Uterus (tissue), 4 donors: ENCODE measurements around the gene CCL22. TPM values are rescaled to one million over a fixed set of nuclear protein-coding genes. Genes with fewer than 3 reads are reported as not detected.
A peak's percentile ranks its signal among the peaks of the same experiment; 100 is the strongest.

Experiments
- DNase-seq, 2 donors: peaks; one replicate each; pipeline ENCODE4 v3.0.0-alpha.2; 2019 to 2020
- H3K27ac ChIP-seq, 2 donors: fragments of 200-600 bp; sonication (generic); 1 replicate in 1 of 2; 2 replicates in 1 of 2; pipeline ENCODE4 v1.5.1; 2016 to 2018
- H3K27me3 ChIP-seq, 2 donors: fragments of 200-600 bp; sonication (generic); one replicate each; pipeline ENCODE4 v1.5.1; 2018 to 2019; ENCODE audit warnings: control low read depth in 1 of 2
- H3K36me3 ChIP-seq, 2 donors: fragments of 200-600 bp; sonication (generic); one replicate each; pipeline ENCODE4 v1.5.1; 2019; ENCODE audit warnings: control low read depth in 1 of 2
- H3K4me1 ChIP-seq, 2 donors: fragments of 200-600 bp; sonication (generic); one replicate each; pipeline ENCODE4 v1.5.1; 2018 to 2019; ENCODE audit warnings: control low read depth in 1 of 2
- H3K4me3 ChIP-seq, 2 donors: fragments of 200-600 bp; sonication (generic); 1 replicate in 1 of 2; 2 replicates in 1 of 2; pipeline ENCODE4 v1.5.1; 2018 to 2019; ENCODE audit warnings: mild to moderate bottlenecking in 1 of 2
- H3K9me3 ChIP-seq, 2 donors: fragments of 200-600 bp; sonication (generic); one replicate each; pipeline ENCODE4 v1.5.1; 2019; ENCODE audit warnings: control low read depth in 1 of 2
- POLR2A ChIP-seq, 2 donors: fragments of 450-650 bp; IDR thresholded peaks; one replicate each; pipeline ENCODE4 v1.6.1; 2016; ENCODE audit warnings: antibody characterized with exemption in 2 of 2, mild to moderate bottlenecking in 1 of 2, moderate library complexity in 1 of 2
- intact Hi-C: fragments of 100-400 bp; cut with DNase I; formaldehyde crosslinking; loops from one replicate; pipeline ENCODE4 v1.15.1; 2023; ENCODE audit warnings: low total_unique reads
- total RNA-seq, 4 donors: library from RNA; depleted of rRNA in 3 of 4; stranded (reverse); fragments of >200 nt in 3 of 4; gene quantifications; one replicate each; pipeline versions ENCODE4 v1.1.0 to v1.2.4, GENCODE V29; 2014 to 2023
- TF ChIP-seq, protein P1 (sequence below), 4 experiments: fragments of 200-600 bp in 2 of 4; fragments of 450-650 bp in 2 of 4; sonication (generic) in 2 of 4; IDR thresholded peaks; one replicate each; pipeline ENCODE4 v1.5.1; 2016 to 2019; ENCODE audit warnings: antibody characterized with exemption in 4 of 4, mild to moderate bottlenecking in 2 of 4, moderate library complexity in 1 of 4
- donor health status: DM: yes; HTN: yes; CAD: no.

CCL22 gene
- total RNA-seq, 4 donors from 2014 or later = not detected

DNA sequence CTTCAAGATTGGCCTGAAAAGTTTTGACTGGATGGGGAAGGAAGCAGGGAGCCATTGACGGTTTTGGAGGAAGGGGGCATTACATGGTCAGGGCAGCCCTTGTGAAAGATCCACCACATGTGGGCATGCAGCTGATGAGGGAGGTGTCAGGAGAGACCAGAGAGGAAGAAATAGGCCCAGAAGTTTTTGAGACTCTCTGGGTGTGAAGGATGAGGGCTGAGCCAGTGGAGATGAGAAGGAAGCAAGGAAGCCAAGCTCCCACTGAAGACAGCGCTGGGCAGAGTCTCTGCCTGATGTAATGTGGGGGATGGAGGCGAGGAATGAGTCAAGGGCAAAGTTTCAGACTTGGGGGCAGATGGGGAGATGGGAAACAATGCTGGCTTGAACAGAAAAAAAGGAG, 46.5 kb downstream of the CCL22 start:
- Histone ChIP-seq H3K9me3 (no peaks in the 10 kb centered on the region), H3K4me1 (no peaks in the 10 kb centered on the region), H3K27me3 (no peaks in the 10 kb centered on the region), H3K4me3 (no peak overlapping the region), H3K27ac (no peak overlapping the region), H3K36me3 (no peaks in the 10 kb centered on the region)
- no peak for TF ChIP-seq POLR2A (IDR thresholded peaks at IDR 0.05)
- TF ChIP-seq, protein P1, sequence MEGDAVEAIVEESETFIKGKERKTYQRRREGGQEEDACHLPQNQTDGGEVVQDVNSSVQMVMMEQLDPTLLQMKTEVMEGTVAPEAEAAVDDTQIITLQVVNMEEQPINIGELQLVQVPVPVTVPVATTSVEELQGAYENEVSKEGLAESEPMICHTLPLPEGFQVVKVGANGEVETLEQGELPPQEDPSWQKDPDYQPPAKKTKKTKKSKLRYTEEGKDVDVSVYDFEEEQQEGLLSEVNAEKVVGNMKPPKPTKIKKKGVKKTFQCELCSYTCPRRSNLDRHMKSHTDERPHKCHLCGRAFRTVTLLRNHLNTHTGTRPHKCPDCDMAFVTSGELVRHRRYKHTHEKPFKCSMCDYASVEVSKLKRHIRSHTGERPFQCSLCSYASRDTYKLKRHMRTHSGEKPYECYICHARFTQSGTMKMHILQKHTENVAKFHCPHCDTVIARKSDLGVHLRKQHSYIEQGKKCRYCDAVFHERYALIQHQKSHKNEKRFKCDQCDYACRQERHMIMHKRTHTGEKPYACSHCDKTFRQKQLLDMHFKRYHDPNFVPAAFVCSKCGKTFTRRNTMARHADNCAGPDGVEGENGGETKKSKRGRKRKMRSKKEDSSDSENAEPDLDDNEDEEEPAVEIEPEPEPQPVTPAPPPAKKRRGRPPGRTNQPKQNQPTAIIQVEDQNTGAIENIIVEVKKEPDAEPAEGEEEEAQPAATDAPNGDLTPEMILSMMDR (IDR thresholded peaks at IDR 0.05) = no peak
- no peak for DNase-seq
- intact Hi-C loops = no loop called here

DNA sequence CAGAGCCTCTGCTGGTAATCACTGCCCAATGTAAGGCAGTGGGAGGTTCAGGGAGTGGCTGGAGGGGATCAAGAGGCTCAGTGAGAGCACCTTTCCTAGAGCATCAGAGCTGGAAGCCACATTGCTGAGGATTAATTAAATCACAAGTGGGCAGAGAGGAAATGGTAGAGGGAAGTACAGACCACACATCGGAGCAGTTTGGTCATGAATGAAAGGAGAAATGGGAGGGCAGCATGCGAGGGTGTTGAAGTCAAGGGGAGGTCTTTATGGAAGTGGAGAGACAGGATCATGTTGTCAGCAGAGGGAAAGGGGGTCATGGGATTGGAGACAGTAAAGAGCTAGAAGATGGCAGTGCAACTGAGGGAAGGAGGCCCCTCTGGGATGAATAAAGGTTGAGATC, 48.3 kb downstream of the CCL22 start:
- DNase-seq = no peak
- H3K4me3 ChIP-seq = no peak overlapping the region
- no peaks in the 10 kb centered on the region for H3K4me1 ChIP-seq
- H3K9me3 ChIP-seq = no peaks in the 10 kb centered on the region
- H3K27ac ChIP-seq = no peak overlapping the region
- H3K36me3 ChIP-seq = no peaks in the 10 kb centered on the region
- TF ChIP-seq, protein P1 (IDR thresholded peaks at IDR 0.05) = no peak
- TF ChIP-seq POLR2A (IDR thresholded peaks at IDR 0.05) = no peak
- H3K27me3 ChIP-seq = no peaks in the 10 kb centered on the region
- intact Hi-C loops = no loop called here

GRCh38 chr16:57407521-57408353, 49.2 kb downstream of the CCL22 start:
- Histone ChIP-seq H3K4me3 (no peak overlapping the region), H3K36me3 (no peaks in the 10 kb centered on the region), H3K27ac (no peak overlapping the region), H3K4me1 (no peaks in the 10 kb centered on the region), H3K9me3 (no peaks in the 10 kb centered on the region), H3K27me3 (no peaks in the 10 kb centered on the region)
- intact Hi-C loops = no loop called here
- no peak for DNase-seq
- TF ChIP-seq POLR2A (IDR thresholded peaks at IDR 0.05) = no peak
- TF ChIP-seq, protein P1 (IDR thresholded peaks at IDR 0.05) = no peak

DNA sequence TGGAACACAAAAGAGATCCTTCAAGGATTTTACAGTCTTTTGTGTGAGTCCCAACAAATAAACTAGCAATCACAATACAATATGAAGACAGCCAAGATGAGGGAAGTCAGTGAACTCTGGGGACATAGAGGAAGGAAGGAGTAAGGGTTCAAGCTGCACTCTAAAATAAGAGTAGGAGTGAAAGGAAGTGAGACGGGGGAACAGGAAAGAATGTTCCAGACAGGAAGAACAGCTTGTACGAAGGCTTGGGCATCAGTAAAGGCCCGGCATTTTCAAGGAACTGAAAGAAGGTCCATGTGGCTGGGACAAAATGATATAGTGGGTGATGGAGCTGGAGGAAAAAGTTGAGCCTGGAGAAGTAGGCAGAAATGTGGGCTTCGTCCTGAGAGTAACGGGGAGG, 50.5 kb downstream of the CCL22 start:
- H3K4me1 ChIP-seq = no peaks in the 10 kb centered on the region
- no peaks in the 10 kb centered on the region for H3K36me3 ChIP-seq
- no peaks in the 10 kb centered on the region for H3K27me3 ChIP-seq
- H3K4me3 ChIP-seq = no peak overlapping the region
- peak overlapping the region in 1 of 2 donors; percentile 45 for H3K27ac ChIP-seq
- intact Hi-C loops = no loop called here
- DNase-seq = no peak
- TF ChIP-seq, protein P1 (IDR thresholded peaks at IDR 0.05) = no peak
- TF ChIP-seq POLR2A (IDR thresholded peaks at IDR 0.05) = no peak
- no peaks in the 10 kb centered on the region for H3K9me3 ChIP-seq

DNA sequence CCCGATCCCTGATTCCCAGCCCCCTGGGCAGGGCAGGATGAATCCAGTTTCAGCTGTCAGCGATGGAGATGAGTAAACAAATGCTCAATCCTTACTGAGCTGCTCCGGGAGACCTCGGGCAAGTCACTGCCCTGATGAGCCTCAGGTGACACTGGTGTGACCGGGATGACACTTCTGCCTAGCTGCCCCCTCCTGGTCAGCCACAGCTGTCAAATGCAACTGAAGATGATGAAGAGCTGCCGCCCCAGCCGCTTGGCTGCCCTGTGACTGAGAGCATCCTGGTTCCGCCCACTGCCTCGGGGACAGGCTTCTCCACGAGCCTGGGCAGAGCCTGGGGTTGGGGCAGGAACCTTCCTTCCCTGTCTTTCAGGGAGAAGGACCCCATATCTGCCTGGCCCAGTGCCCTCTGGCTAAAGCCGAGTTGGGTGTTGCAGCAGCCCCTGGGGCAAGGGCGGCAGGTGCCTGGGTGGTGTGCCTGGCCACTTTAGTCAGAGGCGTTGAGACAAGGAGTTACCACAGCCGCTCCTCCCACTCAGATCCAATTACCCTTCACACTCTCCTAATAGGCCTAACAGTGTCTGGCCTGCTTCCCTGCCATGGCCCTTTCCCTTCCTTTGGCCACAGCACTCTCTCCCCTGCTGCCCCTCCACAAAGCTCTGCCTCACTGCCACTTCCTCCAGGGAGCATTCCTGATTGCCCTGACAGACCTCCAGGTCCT, 51.4 kb downstream of the CCL22 start:
- Histone ChIP-seq H3K4me3 (no peak overlapping the region), H3K36me3 (no peaks in the 10 kb centered on the region), H3K27me3 (no peaks in the 10 kb centered on the region), H3K4me1 (no peaks in the 10 kb centered on the region), H3K27ac (peak overlapping the region in 1 of 2 donors; percentile 41), H3K9me3 (no peaks in the 10 kb centered on the region)
- TF ChIP-seq, protein P1 (IDR thresholded peaks at IDR 0.05) = no peak
- TF ChIP-seq POLR2A (IDR thresholded peaks at IDR 0.05) = no peak
- no peak for DNase-seq
- intact Hi-C loops = no loop called here
